Muscle of leg (tissue), 11 donors: ENCODE measurements around the gene C14orf119. TPM values are rescaled to one million over a fixed set of nuclear protein-coding genes. Genes with fewer than 3 reads are reported as not detected.
A peak's percentile ranks its signal among the peaks of the same experiment; 100 is the strongest.

Source experiments
- DNase-seq: peaks from one replicate; pipeline ENCODE4 v3.0.0; 2013
- H3K27ac ChIP-seq: one replicate; pipeline ENCODE4 v1.5.1; 2013; ENCODE audit warnings: mild to moderate bottlenecking, low read length, control low read depth
- H3K27me3 ChIP-seq: one replicate; pipeline ENCODE4 v1.6.1; 2013; ENCODE audit warnings: low read length; ENCODE audit not compliant: control insufficient read depth, insufficient read depth
- H3K36me3 ChIP-seq: one replicate; pipeline ENCODE4 v1.6.1; 2013; ENCODE audit warnings: low read length; ENCODE audit not compliant: control insufficient read depth, insufficient read depth
- H3K4me1 ChIP-seq: one replicate; pipeline ENCODE4 v1.6.1; 2013; ENCODE audit warnings: low read length; ENCODE audit not compliant: control insufficient read depth, insufficient read depth
- H3K4me3 ChIP-seq: one replicate; pipeline ENCODE4 v1.5.1; 2013; ENCODE audit warnings: low read length, control low read depth
- H3K9me3 ChIP-seq: replicated peaks from 2 replicates; pipeline ENCODE4 v1.6.1; 2013; ENCODE audit warnings: low read depth, low read length; ENCODE audit not compliant: control insufficient read depth
- WGBS: methylation state at CpG from one replicate; pipeline ENCODE4 v1.1.5; 2013; ENCODE audit warnings: missing lambda C conversion rate; ENCODE audit not compliant: insufficient coverage; 5-methylcytosine and 5-hydroxymethylcytosine counted together
- polyA plus RNA-seq, 8 donors: library from polyadenylated mRNA; unstranded; fragments of 120-200 nt; gene quantifications; one replicate each; pipeline versions ENCODE4 v1.2.1 to v1.2.3, GENCODE V29; 2013; ENCODE audit warnings: inconsistent platforms in 1 of 8, low replicate concordance in 1 of 8; ENCODE audit not compliant: insufficient read length in 8 of 8, insufficient read depth in 1 of 8
- total RNA-seq: library from RNA; stranded (reverse); fragments of 120-200 nt; gene quantifications from one replicate; pipeline ENCODE4 v1.2.4, GENCODE V29; 2013

The C14orf119 gene
- total and polyA plus RNA-seq, 9 donors = 46.0 to 68.2 (median 50.9) TPM

DNA sequence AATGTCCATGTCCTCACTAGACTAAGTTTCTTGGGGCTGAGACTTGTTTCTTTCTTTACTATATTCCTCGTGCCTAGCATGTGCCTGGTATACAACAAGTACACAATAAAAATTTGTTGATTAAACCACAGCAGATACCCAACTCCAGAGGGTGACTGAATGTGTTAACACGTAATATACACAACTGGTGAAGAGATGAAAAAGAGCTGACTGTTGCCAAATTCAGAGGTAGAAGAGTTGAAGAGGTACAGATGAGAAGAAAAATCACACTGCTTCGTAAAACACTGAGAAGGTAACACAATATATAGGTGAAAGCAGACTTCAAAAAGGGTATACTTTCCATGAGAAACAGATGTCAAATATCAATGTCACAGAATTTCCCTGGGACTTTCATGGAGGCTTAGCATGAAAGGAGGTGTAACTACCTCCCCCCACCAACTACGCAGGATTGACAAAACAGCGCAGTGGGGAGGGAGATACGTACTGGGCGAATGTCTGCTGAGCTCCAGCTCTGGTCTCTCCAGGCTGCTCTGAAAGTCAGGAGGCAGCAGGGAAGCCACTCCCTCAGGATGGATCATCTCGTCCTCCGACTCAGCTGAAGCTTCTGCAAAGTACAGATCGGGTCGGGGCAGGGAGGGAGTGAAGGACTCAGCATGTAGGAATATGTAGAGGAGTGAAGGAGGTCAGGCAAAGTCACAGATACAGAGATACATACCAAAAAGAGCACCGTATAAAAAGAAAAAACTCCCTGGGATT is 5.6 kb upstream of the C14orf119 start:
- H3K4me3 ChIP-seq = no peak overlapping the region
- no peak overlapping the region for H3K27ac ChIP-seq
- DNase-seq = no peak
- no peaks in the 10 kb centered on the region for H3K9me3 ChIP-seq
- H3K4me1 ChIP-seq = peaks cover 4% of the 10 kb centered on the region
- H3K27me3 ChIP-seq = no peaks in the 10 kb centered on the region
- 79% methylated on average over 3 of the region's 12 CpGs for WGBS
- peaks cover 38% of the 10 kb centered on the region for H3K36me3 ChIP-seq

DNA sequence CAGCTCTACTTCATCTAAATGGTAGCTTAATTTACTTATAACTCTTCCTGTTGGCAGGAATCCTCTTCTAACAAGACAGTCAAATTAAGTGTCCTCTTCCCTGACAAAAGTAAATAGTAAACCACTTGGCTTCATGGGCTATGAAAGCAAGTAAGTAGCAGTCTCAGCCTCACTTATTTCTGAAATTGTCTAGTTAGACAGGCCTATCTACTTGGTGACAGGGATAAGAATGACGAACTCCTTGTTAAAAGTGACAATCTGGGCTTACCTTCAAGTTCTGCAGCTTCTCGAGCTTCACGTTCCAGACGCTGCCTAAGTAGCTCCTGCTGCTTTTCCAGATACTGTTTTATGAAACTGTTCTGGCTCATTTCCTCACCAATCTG is 5.1 kb upstream of the C14orf119 start:
- H3K36me3 ChIP-seq = peaks cover 36% of the 10 kb centered on the region
- no peaks in the 10 kb centered on the region for H3K9me3 ChIP-seq
- peaks cover 4% of the 10 kb centered on the region for H3K4me1 ChIP-seq
- no peak overlapping the region for H3K27ac ChIP-seq
- H3K4me3 ChIP-seq = no peak overlapping the region
- no peak for DNase-seq
- H3K27me3 ChIP-seq = no peaks in the 10 kb centered on the region
- WGBS = no CpG with 5 or more reads among the region's 4 CpGs

DNA sequence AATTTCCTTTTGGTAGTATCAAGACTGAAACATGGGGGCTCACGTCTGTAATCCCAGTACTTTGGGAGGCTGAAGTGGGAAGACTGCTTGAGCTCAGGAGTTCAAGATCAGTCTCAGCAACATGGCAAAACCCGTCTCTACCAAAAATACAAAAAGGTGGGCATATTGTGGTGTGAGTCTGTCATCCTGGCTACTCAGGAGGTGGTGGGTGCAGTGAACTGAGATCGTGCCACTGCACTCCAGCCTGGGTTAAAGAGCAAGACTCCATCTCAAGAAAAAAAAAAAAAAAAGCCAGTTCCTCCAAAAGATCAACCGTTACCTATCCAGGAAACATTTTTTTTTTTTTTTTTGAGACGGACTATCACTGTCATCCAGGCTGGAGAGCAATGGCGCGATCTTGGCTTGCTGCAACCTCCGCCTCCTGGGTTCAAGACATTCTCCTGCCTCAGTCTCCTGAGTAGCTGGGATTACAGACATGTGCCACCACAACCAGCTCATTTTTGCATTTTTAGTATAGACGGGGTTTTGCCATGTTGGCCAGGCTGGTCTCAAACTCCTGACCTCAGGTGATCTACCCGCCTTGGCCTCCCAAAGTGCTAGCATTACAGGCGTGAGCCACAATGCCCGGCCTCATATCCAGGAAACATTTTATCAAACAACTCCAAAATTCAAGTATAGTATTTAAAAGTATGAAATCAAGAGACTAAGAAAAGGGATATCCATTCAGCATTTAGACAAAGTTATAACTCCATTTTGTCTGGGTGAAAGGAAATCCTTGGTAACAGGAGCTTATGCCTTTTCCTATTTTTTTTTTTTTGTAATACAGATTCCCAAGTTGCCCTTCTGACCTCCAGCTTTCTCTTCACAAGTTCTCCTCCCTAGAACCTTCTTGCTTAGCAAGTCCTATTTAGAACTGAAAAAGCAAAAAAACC is 3.7 kb upstream of the C14orf119 start:
- H3K4me3 ChIP-seq = no peak overlapping the region
- H3K36me3 ChIP-seq = peaks cover 31% of the 10 kb centered on the region
- 77% methylated on average over 5 of the region's 12 CpGs for WGBS
- H3K4me1 ChIP-seq = peaks cover 7% of the 10 kb centered on the region
- H3K27me3 ChIP-seq = no peaks in the 10 kb centered on the region
- no peaks in the 10 kb centered on the region for H3K9me3 ChIP-seq
- no peak overlapping the region for H3K27ac ChIP-seq
- DNase-seq = no peak

DNA sequence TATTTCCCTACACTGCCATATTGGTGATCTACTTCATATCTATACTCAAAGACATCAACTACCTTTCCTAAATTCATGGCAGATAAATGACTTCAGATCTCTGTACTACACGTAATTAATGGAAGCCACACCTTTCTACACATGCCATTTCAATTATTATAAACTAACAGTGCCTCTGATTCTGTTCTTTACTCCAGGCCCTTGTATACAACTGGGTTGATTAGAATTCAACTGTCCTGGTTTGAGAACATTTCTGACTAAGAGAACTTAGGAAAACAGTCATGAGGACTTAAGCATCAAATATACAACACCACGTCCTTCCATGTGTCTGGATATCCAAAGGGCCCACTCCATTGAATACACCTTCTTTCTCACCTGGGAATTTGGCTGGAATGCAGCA is 2.2 kb upstream of the C14orf119 start:
- no CpG with 5 or more reads among the region's 2 CpGs for WGBS
- peaks cover 34% of the 10 kb centered on the region for H3K36me3 ChIP-seq
- no peak for DNase-seq
- H3K9me3 ChIP-seq = no peaks in the 10 kb centered on the region
- H3K27me3 ChIP-seq = no peaks in the 10 kb centered on the region
- peaks cover 9% of the 10 kb centered on the region for H3K4me1 ChIP-seq
- H3K4me3 ChIP-seq = no peak overlapping the region
- H3K27ac ChIP-seq = no peak overlapping the region

DNA sequence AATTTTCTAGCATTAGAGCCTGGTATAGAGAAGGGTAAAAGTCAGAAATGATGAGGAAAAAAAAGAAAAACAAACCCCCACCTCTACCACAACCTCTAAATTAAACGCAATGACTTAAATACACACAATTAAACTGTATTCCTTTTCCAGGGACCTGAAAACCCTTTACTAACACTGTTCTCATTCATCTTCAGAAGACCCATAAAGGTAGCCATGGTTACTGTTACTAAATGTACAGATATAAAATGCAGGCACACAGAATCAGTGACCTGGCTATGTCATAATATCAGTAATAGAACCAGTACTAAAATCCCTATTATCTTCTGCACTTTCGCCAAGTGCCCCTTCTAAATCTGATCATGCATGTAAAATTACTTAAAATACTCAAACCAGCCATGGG is 1.8 kb upstream of the C14orf119 start:
- no peak overlapping the region for H3K27ac ChIP-seq
- H3K4me3 ChIP-seq = no peak overlapping the region
- H3K27me3 ChIP-seq = no peaks in the 10 kb centered on the region
- no peak for DNase-seq
- H3K4me1 ChIP-seq = peaks cover 9% of the 10 kb centered on the region
- no peaks in the 10 kb centered on the region for H3K9me3 ChIP-seq
- H3K36me3 ChIP-seq = peaks cover 37% of the 10 kb centered on the region
- 75% methylated on average over 1 of the region's 2 CpGs for WGBS

DNA sequence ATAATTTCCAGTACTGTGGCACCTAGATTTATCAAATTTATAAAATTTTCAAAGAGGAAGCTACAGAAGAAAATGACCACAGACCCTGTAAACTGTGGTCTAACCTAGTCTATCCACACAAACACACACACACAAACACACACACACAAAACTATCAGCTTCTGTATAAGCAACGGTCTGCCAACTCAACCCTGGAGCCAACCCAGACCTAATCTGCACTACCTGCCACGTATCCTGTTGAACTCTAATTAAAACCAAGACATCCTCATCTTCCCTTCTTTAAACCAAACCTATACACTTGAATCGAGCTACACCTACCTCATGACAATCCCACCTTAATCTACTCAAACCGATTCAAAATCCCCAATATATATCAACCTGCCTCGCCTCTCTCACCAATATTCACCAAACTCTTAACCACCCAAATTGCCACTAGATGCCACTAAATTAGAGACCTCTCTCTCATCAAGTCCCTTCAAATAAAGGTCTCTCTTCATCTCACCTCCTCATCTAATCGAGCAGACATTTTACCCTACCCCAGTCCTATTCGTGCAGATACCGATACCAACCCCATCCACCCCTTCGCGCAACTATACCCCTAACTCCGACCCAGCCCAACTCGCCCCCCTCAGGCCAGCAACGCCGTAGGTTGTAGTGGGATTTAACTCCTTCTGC is 1.2 kb upstream of the C14orf119 start:
- H3K4me1 ChIP-seq = peaks cover 9% of the 10 kb centered on the region
- no peaks in the 10 kb centered on the region for H3K9me3 ChIP-seq
- no peaks in the 10 kb centered on the region for H3K27me3 ChIP-seq
- H3K4me3 ChIP-seq = peak overlapping the region; percentile 86
- no peak for DNase-seq
- peak overlapping the region; percentile 100 for H3K27ac ChIP-seq
- H3K36me3 ChIP-seq = peaks cover 37% of the 10 kb centered on the region
- WGBS = 0% methylated on average over 5 of the region's 14 CpGs

DNA sequence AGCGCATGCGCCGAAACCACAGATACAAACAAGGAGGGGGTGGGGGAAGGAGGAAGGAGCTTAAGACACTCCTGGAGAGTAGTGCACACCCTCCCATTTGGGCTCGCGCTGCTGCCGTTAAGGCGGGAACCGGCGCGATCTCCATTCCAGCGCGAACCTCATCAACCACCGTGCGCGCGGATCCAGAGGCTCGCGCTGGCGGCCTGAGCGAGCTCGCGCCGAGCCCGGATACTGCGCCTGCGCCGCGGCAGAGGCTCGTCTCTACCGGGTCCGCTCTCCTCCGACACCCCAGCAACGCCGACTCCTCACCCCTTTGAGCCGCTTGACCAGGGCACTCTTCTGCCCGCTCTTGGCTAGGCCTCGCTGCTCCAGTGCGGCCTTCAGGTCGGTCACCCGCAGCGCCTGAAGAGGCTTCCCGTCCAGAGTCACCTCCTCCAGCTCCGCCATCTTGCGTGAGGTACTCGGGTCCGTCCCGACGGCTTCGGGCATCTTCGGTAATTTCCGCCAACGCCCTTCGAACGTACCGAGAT is 574 bp upstream of the C14orf119 start, which contains the start of gene ACIN1:
Gene ACIN1 (minus strand): TSS at position 471 of the 530 bp plus-strand sequence. CDS start 24 bp downstream, at position 447.
- Histone ChIP-seq H3K27ac (peak within 1 kb of the TSS; percentile 100), H3K36me3 (peaks cover 33% of the 10 kb centered on the region)
- WGBS = under 1% methylated on average over 47 of the region's 55 CpGs

DNA sequence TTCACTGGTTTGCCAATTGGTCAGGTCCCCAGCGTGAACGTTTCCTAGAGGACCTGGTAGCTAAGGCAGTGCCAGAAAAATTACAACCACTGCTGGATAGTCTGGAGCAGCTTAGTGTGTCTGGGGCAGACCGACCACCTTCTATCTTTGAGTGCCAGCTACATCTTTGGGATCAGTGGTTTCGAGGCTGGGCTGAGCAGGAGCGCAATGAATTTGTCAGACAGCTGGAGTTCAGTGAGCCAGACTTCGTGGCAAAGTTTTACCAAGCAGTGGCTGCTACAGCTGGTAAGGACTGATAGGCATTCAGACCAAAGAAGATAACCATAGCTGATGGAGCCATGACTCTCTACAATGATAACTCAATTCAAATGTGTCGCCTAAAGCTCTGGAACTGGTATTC is 2.5 kb downstream of the C14orf119 start:
- H3K4me3 ChIP-seq = no peak overlapping the region
- H3K4me1 ChIP-seq = peaks cover 13% of the 10 kb centered on the region
- H3K36me3 ChIP-seq = peaks cover 17% of the 10 kb centered on the region
- H3K27me3 ChIP-seq = no peaks in the 10 kb centered on the region
- no peak for DNase-seq
- no peaks in the 10 kb centered on the region for H3K9me3 ChIP-seq
- 68% methylated on average over 5 of the region's 7 CpGs for WGBS
- no peak overlapping the region for H3K27ac ChIP-seq

More for the DNA sequence above, 574 bp upstream of the C14orf119 start, which contains the start of gene ACIN1:
- peak; percentile 94 for DNase-seq
- H3K4me1 ChIP-seq = peaks cover 9% of the 10 kb centered on the region
- H3K4me3 ChIP-seq = peak within 1 kb of the TSS; percentile 86
- no peaks in the 10 kb centered on the region for H3K27me3 ChIP-seq
- H3K9me3 ChIP-seq = no peaks in the 10 kb centered on the region

DNA sequence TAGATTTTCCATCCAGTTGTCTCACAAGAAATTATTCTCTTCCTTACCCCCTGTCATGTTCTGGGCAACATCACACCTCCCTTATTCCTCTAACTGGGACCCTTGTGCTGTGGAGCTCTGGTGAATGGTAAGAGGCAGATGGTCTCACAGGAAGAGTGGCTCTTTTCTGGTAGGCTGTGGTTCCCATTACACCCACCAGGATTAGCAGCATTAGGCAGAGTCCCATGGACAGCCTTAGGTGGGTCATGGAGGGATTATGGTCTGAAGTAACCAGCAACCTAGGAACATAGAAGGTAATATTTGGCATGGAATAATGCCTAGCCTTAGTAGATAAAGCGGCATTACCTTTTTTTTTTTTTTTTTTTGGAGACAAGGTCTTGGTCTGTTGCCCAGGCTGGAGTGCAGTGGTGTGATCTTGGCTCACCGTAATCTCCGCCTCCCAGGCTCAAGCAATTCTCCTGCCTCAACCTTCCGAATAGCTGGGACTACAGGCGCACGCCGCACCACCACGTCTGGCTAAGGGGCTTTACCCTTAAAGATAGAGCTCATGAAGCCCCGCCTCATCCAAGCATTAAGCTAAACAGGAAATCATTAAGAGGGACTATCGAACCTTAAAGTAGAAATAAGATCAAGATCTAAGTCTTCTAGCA is 4.0 kb downstream of the C14orf119 start:
- Histone ChIP-seq H3K27ac (no peak overlapping the region), H3K4me1 (peaks cover 9% of the 10 kb centered on the region), H3K4me3 (no peak overlapping the region), H3K27me3 (peaks cover 2% of the 10 kb centered on the region), H3K9me3 (no peaks in the 10 kb centered on the region), H3K36me3 (peaks cover 17% of the 10 kb centered on the region)
- DNase-seq = no peak
- 100% methylated on average over 1 of the region's 10 CpGs for WGBS
